Astrocyte (in vitro differentiated cells and primary cell): Measurements from ENCODE around the gene TBC1D9.

Experiments
- EZH2 ChIP-seq: IDR thresholded peaks from 2 replicates; pipeline ENCODE4 v1.6.1; 2012; ENCODE audit warnings: mild to moderate bottlenecking, low read length, inconsistent platforms; ENCODE audit not compliant: insufficient read depth
- TF ChIP-seq, protein P1 (sequence below): IDR thresholded peaks from 2 replicates; pipeline ENCODE4 v1.5.1; 2011; ENCODE audit warnings: low read depth, mild to moderate bottlenecking, inconsistent platforms, low read length, moderate library complexity; ENCODE audit not compliant: insufficient read depth

DNA sequence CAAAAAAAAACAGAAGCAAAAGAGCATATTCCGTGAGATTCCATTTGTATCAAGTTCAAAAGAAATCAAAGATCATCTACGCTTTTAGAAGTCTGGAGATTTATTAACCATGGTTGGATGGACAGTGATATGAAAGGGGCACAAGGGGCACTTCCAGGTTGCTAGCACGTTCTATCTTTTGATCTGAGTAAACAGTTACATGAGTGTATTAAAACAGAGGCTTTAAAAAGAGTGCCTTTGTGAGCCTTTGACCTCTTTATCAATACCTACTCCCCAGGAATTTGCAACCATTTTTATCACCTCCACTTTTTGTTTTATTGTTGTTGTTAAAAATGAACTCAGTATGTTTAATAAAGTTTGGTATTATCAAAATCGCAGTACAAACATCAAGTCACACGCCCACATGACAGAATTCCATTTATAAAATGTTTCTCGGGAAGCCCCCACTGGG lies 115.1 kb downstream of the TBC1D9 start:
- TF ChIP-seq, protein P1, sequence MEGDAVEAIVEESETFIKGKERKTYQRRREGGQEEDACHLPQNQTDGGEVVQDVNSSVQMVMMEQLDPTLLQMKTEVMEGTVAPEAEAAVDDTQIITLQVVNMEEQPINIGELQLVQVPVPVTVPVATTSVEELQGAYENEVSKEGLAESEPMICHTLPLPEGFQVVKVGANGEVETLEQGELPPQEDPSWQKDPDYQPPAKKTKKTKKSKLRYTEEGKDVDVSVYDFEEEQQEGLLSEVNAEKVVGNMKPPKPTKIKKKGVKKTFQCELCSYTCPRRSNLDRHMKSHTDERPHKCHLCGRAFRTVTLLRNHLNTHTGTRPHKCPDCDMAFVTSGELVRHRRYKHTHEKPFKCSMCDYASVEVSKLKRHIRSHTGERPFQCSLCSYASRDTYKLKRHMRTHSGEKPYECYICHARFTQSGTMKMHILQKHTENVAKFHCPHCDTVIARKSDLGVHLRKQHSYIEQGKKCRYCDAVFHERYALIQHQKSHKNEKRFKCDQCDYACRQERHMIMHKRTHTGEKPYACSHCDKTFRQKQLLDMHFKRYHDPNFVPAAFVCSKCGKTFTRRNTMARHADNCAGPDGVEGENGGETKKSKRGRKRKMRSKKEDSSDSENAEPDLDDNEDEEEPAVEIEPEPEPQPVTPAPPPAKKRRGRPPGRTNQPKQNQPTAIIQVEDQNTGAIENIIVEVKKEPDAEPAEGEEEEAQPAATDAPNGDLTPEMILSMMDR: no peak
- TF ChIP-seq EZH2: no peak
